ENCODE data around the gene ATP6V1G1.

The ATP6V1G1 gene

DNA sequence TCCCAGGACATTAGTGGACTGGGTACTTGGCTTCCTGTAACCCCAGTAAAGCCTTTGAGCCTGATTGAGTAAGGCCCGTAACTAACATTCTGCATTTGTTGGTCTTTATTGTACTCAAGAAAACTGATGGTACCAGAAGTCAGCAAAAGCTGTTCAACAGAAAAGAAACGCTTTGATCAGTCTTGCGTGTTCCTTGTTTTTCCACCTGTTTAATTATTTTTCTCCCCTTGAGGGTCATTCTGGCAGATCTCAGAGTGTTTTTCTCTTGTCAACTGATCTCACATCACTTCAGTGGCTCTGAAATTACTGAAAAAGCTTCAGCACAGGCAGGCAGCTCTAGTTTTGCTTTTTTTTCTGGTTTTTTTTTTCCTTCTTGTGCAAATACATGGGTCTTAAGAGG, 17.4 kb downstream of the ATP6V1G1 start:
- TF ChIP-seq, protein P1, sequence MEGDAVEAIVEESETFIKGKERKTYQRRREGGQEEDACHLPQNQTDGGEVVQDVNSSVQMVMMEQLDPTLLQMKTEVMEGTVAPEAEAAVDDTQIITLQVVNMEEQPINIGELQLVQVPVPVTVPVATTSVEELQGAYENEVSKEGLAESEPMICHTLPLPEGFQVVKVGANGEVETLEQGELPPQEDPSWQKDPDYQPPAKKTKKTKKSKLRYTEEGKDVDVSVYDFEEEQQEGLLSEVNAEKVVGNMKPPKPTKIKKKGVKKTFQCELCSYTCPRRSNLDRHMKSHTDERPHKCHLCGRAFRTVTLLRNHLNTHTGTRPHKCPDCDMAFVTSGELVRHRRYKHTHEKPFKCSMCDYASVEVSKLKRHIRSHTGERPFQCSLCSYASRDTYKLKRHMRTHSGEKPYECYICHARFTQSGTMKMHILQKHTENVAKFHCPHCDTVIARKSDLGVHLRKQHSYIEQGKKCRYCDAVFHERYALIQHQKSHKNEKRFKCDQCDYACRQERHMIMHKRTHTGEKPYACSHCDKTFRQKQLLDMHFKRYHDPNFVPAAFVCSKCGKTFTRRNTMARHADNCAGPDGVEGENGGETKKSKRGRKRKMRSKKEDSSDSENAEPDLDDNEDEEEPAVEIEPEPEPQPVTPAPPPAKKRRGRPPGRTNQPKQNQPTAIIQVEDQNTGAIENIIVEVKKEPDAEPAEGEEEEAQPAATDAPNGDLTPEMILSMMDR (IDR thresholded peaks at IDR 0.05; ENCODE audit: extremely low read depth, insufficient read depth, missing control alignments) = no peak
- no peak for DNase-seq (ENCODE audit: low spot score)
- in situ Hi-C loops (cut with MboI; ENCODE audit: low pct_unique_long_range_greater_than_20kb, low sequenced_read_pairs, unreplicated experiment) = no loop called here

DNA sequence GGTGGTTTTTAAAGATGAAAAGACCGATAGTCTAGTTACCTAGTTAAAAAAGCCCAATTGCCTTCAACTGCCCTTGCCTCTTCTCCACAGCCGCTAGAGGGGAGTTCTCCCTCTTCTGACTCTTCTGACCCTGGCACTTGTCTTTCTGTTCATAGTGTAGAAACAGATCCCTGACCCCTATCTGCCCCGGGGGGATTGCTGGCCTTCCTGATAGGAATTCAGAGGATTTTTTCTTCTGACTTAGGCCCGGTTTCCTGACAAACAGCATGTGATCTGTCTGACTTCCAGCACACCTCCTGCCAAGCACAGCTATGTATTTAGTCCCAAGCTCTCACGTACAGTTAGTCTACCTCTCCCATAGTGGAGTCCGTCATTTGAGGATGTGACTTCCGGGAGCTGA, 18.5 kb downstream of the ATP6V1G1 start:
- DNase-seq (ENCODE audit: low spot score) = no peak
- TF ChIP-seq, protein P1 (IDR thresholded peaks at IDR 0.05; ENCODE audit: extremely low read depth, insufficient read depth, missing control alignments) = no peak
- in situ Hi-C loops (cut with MboI; ENCODE audit: low pct_unique_long_range_greater_than_20kb, low sequenced_read_pairs, unreplicated experiment) = no loop called here

DNA sequence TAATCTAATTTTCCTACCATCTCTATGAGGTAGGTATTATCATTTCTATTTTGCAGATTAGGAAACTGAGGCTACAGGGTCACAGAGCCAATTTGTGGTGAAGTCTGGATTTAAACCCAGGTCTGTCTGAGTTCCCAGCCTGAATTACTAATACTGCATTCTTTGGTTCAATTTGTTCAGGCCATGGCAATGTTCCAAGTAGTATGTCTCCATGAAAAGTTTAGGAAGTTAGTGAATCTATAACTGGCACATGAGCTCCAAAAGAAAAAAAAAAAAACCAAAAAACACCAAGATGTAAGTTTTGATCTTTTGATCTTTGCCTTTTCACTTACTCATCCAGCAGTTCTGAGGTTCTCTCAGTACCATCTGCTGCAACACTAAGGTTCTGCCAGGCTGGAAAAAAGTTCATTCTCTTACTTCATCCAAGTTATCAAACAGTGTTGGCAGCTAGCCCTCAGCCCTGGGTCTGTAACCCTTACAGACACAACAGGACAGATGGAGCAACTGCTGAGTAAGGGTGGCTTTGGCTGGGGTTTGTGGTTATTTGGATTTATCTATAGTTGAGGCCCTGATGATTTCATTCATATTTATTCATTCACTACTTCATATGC, 19.1 kb downstream of the ATP6V1G1 start:
- DNase-seq (ENCODE audit: low spot score) = no peak
- in situ Hi-C loops (cut with MboI; ENCODE audit: low pct_unique_long_range_greater_than_20kb, low sequenced_read_pairs, unreplicated experiment) = no loop called here
- TF ChIP-seq, protein P1 (IDR thresholded peaks at IDR 0.05; ENCODE audit: extremely low read depth, insufficient read depth, missing control alignments) = no peak

DNA sequence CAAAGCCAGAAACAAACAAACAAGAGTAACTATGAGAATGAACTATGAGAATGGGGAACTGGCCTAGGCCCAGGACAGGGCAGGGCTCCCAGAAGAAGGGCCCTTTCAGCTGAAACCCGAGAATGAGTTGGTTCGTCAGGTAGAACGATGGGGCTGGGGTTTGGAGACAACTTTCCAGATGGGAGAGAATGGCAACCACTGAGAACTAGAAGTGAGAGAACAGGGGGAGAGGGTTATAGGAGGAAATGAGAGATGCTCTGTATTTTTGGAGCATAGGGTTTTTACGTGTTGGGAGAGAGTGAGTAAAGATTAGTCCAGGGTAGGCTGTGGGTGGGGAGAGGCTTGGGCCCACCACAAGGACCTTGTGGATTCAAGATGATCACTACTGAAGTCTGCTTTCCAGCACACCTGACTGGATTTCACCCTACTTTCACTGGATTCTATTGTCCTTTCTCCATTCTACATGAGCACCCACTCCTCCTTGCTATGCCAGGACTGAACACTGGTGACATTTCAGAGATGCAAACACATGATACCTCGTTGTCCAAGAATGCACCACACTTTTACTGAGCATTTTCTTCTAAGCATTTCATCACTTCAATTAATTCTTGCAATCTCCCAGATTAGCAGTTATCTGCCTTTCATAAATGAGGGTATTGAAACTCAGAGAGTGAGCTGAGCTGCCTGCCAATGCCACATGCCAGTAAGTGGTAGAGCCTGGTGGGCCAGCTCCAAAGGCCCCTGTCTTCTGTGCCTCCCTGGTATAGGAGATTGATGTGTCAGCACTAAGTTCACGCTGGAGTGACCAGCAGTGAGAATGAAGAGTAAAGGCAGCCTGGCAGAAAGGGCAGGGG, 20.3 kb downstream of the ATP6V1G1 start:
- DNase-seq (ENCODE audit: low spot score) = peak; percentile 34

DNA sequence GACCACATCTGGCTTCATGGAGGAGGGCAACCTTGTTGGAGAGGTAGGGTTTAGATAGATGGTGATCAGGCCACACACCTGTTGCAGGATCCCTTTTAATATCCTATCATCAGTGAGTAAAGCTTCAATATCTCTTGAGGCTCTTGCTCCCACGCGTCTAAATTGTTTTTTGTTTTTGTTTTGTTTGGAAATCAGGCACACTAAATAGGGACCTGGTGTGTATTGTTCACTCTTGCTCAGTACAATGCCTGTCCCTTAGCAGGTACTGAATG, 20.9 kb downstream of the ATP6V1G1 start:
- TF ChIP-seq, protein P1 (IDR thresholded peaks at IDR 0.05; ENCODE audit: extremely low read depth, insufficient read depth, missing control alignments) = no peak
- in situ Hi-C loops (cut with MboI; ENCODE audit: low pct_unique_long_range_greater_than_20kb, low sequenced_read_pairs, unreplicated experiment) = no loop called here
- DNase-seq (ENCODE audit: low spot score) = no peak

More for the DNA sequence above, 20.3 kb downstream of the ATP6V1G1 start:
- in situ Hi-C loops (cut with MboI; ENCODE audit: low pct_unique_long_range_greater_than_20kb, low sequenced_read_pairs, unreplicated experiment) = no loop called here
- TF ChIP-seq, protein P1 (IDR thresholded peaks at IDR 0.05; ENCODE audit: extremely low read depth, insufficient read depth, missing control alignments) = no peak

DNA sequence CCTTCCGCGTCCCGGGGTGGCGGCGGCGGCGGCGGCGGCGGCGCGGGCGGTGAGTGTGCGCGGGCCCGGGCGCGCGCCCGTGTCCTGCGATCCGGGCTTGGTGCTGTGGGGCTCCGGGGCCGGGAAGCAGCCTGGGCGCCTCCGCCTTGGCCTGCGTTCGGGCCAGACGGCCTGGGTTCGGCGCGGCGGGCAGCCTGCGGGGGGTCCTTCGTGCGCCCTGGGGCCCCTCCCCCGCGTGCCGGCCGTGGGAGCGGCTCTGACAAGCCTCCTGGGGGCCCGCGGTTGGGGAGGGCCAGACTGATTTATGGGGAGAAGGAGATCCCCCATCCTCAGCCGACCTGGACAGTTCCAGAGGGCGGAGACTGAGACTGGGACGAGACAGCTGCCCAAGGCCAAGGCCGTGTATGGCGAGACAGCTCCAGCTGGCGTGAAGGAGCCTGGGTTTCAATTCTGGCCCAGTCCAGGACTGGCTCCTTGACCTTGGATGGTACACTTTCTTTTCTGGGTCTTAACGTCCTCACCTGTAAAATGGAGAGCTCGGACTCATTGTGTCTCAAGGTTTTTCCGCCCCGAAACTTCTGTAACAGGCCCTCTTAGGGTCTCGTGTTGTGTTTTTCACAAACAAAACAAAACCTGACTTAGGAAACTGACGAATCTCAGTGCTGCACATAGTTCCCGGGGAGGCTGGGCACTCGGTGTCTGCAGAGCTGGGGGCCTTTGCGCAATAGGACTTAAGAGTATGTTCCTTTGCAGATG, 24.1 kb downstream of the ATP6V1G1 start:
- TF ChIP-seq, protein P1 (IDR thresholded peaks at IDR 0.05; ENCODE audit: extremely low read depth, insufficient read depth, missing control alignments) = no peak
- peak; percentile 59 for DNase-seq (ENCODE audit: low spot score)
- in situ Hi-C loops (cut with MboI; ENCODE audit: low pct_unique_long_range_greater_than_20kb, low sequenced_read_pairs, unreplicated experiment) = no loop called here

All from GM13977 (cell line).